Breast epithelium (tissue), 4 donors: Measurements from ENCODE around the gene SLC35D2. TPM values are rescaled to one million over a fixed set of nuclear protein-coding genes. Genes with fewer than 3 reads are reported as not detected.

Source experiments
- DNase-seq, 2 donors: peaks; one replicate each; pipeline ENCODE4 v3.0.0-alpha.2; 2019; ENCODE audit warnings: low spot score in 2 of 2
- H3K27ac ChIP-seq, 2 donors: fragments of 200-600 bp; sonication (generic) in 1 of 2; one replicate each; pipeline ENCODE4 v1.5.1; 2016 to 2019; ENCODE audit warnings: mild to moderate bottlenecking in 1 of 2
- H3K27me3 ChIP-seq, 2 donors: fragments of 200-600 bp; sonication (generic) in 1 of 2; one replicate each; pipeline versions ENCODE4 v1.5.1 to v1.6.0; 2017 to 2019; ENCODE audit warnings: control low read depth in 1 of 2, mild to moderate bottlenecking in 1 of 2
- H3K36me3 ChIP-seq: fragments of 200-600 bp; one replicate; pipeline ENCODE4 v1.5.1; 2019
- H3K4me1 ChIP-seq, 2 donors: fragments of 200-600 bp; sonication (generic); one replicate each; pipeline ENCODE4 v1.5.1; 2016 to 2019; ENCODE audit warnings: control low read depth in 1 of 2
- H3K4me3 ChIP-seq, 3 donors: fragments of 200-600 bp; sonication (generic); 1 replicate in 2 of 3; 2 replicates in 1 of 3; pipeline ENCODE4 v1.5.1; 2016 to 2019; ENCODE audit warnings: mild to moderate bottlenecking in 3 of 3, moderate library complexity in 2 of 3
- H3K9me3 ChIP-seq, 2 donors: fragments of 200-600 bp; sonication (generic) in 1 of 2; one replicate each; pipeline ENCODE4 v1.5.1; 2016 to 2019; ENCODE audit warnings: control low read depth in 1 of 2
- CTCF ChIP-seq, 3 donors: fragments of 450-650 bp; IDR thresholded peaks; one replicate each; pipeline ENCODE4 v1.5.1; 2016 to 2017; ENCODE audit warnings: antibody characterized with exemption in 3 of 3, mild to moderate bottlenecking in 3 of 3, moderate library complexity in 3 of 3
- POLR2A ChIP-seq: fragments of 450-650 bp; IDR thresholded peaks from one replicate; pipeline ENCODE4 v1.6.1; 2016; ENCODE audit warnings: antibody characterized with exemption, mild to moderate bottlenecking, moderate library complexity
- POLR2AphosphoS5 ChIP-seq, 3 donors: sonication (generic); formaldehyde crosslinking; IDR thresholded peaks; one replicate each; pipeline ENCODE4 v1.6.1; 2017; ENCODE audit warnings: antibody characterized with exemption in 3 of 3
- intact Hi-C: fragments of 100-400 bp; cut with DNase I; formaldehyde crosslinking; loops from one replicate; pipeline ENCODE4 v1.15.1; 2023; ENCODE audit warnings: low total_unique reads
- total RNA-seq, 3 donors: library from RNA; depleted of rRNA; stranded (reverse); fragments of >200 nt; gene quantifications; one replicate each; pipeline ENCODE4 v1.1.0, GENCODE V29; 2016

SLC35D2 gene
- total RNA-seq, result 10 to 100 TPM; 21.2 to 25.6 (median 21.3) TPM

- no peaks in the 10 kb centered on the region for H3K36me3 ChIP-seq
- intact Hi-C loops, result no loop called here
Observed at GRCh38 chr9:96383165-96383942, at the start of gene SLC35D2. Gene SLC35D2, minus strand, starts transcription at chr9:96383711. Its CDS starts 77 bp downstream, at chr9:96383634.

GRCh38 chr9:96430377-96430776 is 46.9 kb upstream of the SLC35D2 start:
- intact Hi-C loops, result no loop called here
- Histone ChIP-seq H3K4me1 (no peaks in the 10 kb centered on the region), H3K27ac (no peak overlapping the region), H3K9me3 (no peaks in the 10 kb centered on the region), H3K27me3 (no peaks in the 10 kb centered on the region), H3K4me3 (no peak overlapping the region), H3K36me3 (no peaks in the 10 kb centered on the region)
- no peak for DNase-seq
- no peak for TF ChIP-seq POLR2A
- no peak for TF ChIP-seq CTCF (IDR thresholded peaks at IDR 0.05)
- TF ChIP-seq POLR2AphosphoS5 (IDR thresholded peaks at IDR 0.05), result no peak

More at GRCh38 chr9:96383165-96383942, at the start of gene SLC35D2:
- DNase-seq, result peak in 1 of 2 donors; percentile 56
- Histone ChIP-seq H3K27me3 (no peaks in the 10 kb centered on the region), H3K4me1 (no peaks in the 10 kb centered on the region), H3K27ac (peak within 1 kb of the TSS; percentile 85 to 92), H3K9me3 (no peaks in the 10 kb centered on the region), H3K4me3 (peak within 1 kb of the TSS; percentile 69 to 96 (median 81))
- TF ChIP-seq POLR2A (no peak), CTCF (IDR thresholded peaks at IDR 0.05) (no peak), POLR2AphosphoS5 (IDR thresholded peaks at IDR 0.05) (no peak)

- no peaks in the 10 kb centered on the region for H3K9me3 ChIP-seq
- DNase-seq, result no peak
- no peaks in the 10 kb centered on the region for H3K27me3 ChIP-seq
- TF ChIP-seq CTCF (IDR thresholded peaks at IDR 0.05), result no peak
- no peak for TF ChIP-seq POLR2A
- no peak for TF ChIP-seq POLR2AphosphoS5 (IDR thresholded peaks at IDR 0.05)
- H3K27ac ChIP-seq, result no peak overlapping the region
- intact Hi-C loops, result no loop called here
- no peak overlapping the region for H3K4me3 ChIP-seq
- no peaks in the 10 kb centered on the region for H3K4me1 ChIP-seq
- H3K36me3 ChIP-seq, result no peaks in the 10 kb centered on the region
Observed at GRCh38 chr9:96429732-96430131, 46.2 kb upstream of the SLC35D2 start.

GRCh38 chr9:96425500-96426169 is 42.1 kb upstream of the SLC35D2 start:
- DNase-seq, result no peak
- Histone ChIP-seq H3K27me3 (no peaks in the 10 kb centered on the region), H3K4me1 (peaks cover 0 to 5% of the 10 kb centered on the region in 2 donors), H3K9me3 (no peaks in the 10 kb centered on the region), H3K4me3 (no peak overlapping the region), H3K36me3 (no peaks in the 10 kb centered on the region), H3K27ac (peak overlapping the region in 1 of 2 donors; percentile 28)
- TF ChIP-seq POLR2AphosphoS5 (IDR thresholded peaks at IDR 0.05) (no peak), CTCF (IDR thresholded peaks at IDR 0.05) (no peak), POLR2A (no peak)
- intact Hi-C loops, result no loop called here

GRCh38 chr9:96423985-96424336 is 40.5 kb upstream of the SLC35D2 start:
- H3K27ac ChIP-seq, result peak overlapping the region; percentile 58 to 84
- H3K4me1 ChIP-seq, result peaks cover 0 to 10% of the 10 kb centered on the region in 2 donors
- no peak overlapping the region for H3K4me3 ChIP-seq
- no peaks in the 10 kb centered on the region for H3K27me3 ChIP-seq
- intact Hi-C loops, result no loop called here
- DNase-seq, result peak in 1 of 2 donors; percentile 85
- TF ChIP-seq POLR2A, result no peak
- no peak for TF ChIP-seq CTCF (IDR thresholded peaks at IDR 0.05)
- TF ChIP-seq POLR2AphosphoS5 (IDR thresholded peaks at IDR 0.05), result peak in 1 of 3 donors; percentile 45
- H3K9me3 ChIP-seq, result no peaks in the 10 kb centered on the region
- no peaks in the 10 kb centered on the region for H3K36me3 ChIP-seq
